GM13977 (cell line): ENCODE results near the gene TFDP1.

Experiments
- DNase-seq: peaks from one replicate; pipeline ENCODE4 v3.0.0; 2012; ENCODE audit warnings: low spot score
- in situ Hi-C: fragments of 300-500 bp; cut with MboI; formaldehyde crosslinking; loops from one replicate; pipeline ENCODE4 v1.12.0; 2022; ENCODE audit warnings: low sequenced_read_pairs, low pct_unique_long_range_greater_than_20kb, mixed read lengths, inconsistent platforms; ENCODE audit not compliant: unreplicated experiment
- TF ChIP-seq, protein P1 (sequence below): IDR thresholded peaks from 2 replicates; pipeline ENCODE4 v1.5.1; 2012; ENCODE audit warnings: mild to moderate bottlenecking, control low read depth; ENCODE audit not compliant: insufficient read depth; ENCODE audit errors: extremely low read depth, missing control alignments

TFDP1 gene

DNA sequence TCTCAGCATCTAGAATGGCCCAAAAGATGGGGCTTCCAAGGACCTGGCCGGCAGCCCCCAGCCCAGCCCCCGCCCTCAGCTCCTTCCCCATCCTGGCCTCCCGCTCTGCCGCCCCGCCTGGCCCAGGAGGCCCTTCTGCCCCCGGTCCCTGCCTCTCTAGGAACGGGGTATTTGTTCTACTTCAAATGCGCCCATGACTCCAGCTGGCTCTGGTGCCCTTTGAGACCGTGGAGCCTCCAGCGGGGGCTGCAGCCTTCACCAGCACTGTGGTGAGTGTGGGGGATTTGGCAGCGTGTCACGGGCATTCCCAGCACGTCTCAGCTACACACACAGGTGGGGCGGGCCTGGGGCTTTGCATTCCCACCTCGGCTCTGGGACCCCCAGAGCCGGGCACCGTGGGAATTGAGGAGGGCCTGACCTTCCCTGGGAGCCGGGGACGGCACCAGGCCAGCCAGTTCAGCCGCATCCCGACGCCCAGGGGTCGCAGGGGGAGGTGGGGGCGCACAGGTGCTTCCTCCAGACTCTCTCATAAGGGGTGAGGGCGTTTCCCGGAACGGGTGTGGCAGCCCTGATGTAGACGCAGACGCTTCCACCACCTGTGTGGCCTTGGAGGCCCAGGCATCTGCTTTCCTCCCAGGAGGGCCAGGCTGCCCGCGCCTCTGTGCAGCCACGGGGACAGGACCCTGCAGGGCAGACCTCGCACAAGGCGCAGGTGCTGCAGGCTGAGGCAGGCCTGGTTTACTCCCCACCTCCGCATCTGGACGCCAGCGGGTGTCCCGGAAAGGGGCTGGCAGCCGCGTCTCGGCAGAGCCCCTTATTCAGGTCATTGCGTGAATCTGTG lies 72.5 kb downstream of the TFDP1 start:
- no peak for DNase-seq
- in situ Hi-C loops, result no loop called here
- TF ChIP-seq, protein P1, sequence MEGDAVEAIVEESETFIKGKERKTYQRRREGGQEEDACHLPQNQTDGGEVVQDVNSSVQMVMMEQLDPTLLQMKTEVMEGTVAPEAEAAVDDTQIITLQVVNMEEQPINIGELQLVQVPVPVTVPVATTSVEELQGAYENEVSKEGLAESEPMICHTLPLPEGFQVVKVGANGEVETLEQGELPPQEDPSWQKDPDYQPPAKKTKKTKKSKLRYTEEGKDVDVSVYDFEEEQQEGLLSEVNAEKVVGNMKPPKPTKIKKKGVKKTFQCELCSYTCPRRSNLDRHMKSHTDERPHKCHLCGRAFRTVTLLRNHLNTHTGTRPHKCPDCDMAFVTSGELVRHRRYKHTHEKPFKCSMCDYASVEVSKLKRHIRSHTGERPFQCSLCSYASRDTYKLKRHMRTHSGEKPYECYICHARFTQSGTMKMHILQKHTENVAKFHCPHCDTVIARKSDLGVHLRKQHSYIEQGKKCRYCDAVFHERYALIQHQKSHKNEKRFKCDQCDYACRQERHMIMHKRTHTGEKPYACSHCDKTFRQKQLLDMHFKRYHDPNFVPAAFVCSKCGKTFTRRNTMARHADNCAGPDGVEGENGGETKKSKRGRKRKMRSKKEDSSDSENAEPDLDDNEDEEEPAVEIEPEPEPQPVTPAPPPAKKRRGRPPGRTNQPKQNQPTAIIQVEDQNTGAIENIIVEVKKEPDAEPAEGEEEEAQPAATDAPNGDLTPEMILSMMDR, result no peak

- TF ChIP-seq, protein P1, result no peak
- no peak for DNase-seq
- in situ Hi-C loops, result no loop called here
Measured at GRCh38 chr13:113657851-113658741, 73.5 kb downstream of the TFDP1 start, which contains the start of gene ATP4B. ATP4B (minus strand) TSS chr13:113658198; CDS start chr13:113658144, 54 bp downstream.

GRCh38 chr13:113658836-113659235 lies 74.3 kb downstream of the TFDP1 start:
- in situ Hi-C loops, result no loop called here
- TF ChIP-seq, protein P1, result no peak
- no peak for DNase-seq

DNA sequence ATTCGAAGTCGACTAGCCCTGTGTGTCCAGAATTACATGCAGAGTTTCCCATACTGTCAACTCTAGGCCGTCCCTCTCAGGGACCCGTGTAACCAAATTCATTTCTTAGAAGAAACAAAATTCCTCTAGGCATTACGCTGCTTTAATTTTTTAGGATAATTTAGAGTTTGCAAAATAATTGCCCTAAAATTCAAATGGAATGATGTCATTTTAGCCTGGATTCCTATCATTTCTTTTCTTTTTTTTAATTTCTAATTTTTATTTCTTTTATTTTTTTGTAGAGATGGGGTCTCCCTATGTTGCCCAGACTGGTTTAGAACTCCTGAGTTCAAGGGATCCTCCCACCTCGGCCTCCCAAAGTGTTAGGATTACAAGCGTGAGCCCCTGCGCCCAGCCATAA lies 74.8 kb downstream of the TFDP1 start:
- in situ Hi-C loops, result no loop called here
- DNase-seq, result no peak
- TF ChIP-seq, protein P1, result no peak

DNA sequence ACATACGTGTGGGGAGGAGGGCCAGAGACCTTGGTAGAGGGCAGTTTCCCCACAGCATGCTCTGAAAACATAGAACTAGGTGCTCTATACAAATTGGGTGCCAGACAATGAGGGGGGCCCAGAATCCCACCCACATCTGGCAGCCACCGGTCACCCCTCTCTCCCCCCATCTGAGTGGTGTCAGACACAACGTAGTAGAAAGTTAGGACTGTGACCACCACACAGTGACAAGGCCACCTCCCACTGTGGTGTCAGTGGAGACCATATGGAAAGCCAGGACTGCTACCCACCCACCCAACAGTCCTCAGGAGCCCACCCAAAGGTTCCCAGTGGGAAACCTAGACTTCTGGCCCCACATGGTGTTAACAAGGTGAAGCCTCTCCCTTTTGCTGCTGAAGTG lies 75.5 kb downstream of the TFDP1 start:
- in situ Hi-C loops, result no loop called here
- TF ChIP-seq, protein P1, result no peak
- DNase-seq, result no peak

DNA sequence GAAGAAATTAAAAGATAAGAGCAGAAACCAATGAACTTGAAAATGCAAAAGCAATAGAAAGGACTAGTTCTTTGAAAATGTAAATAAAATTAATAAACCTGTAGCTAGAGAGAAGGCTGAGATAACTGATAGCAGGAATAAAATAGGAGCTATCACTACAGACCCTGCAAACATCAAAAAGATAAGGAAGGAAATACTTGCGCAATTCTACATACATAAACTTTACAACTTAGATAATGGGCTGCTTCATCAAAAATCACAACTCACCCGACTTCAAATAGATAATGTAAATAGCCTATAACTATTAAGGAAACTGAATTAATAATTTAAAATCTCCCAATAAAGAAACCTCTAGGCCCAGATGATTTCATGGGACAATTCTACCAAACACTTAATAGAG lies 77.0 kb downstream of the TFDP1 start:
- in situ Hi-C loops, result no loop called here
- no peak for DNase-seq
- TF ChIP-seq, protein P1, result no peak
